ENCODE data around the gene DOHH.
A peak's percentile ranks its signal among the peaks of the same experiment; 100 is the strongest.

DOHH gene

GRCh38 chr19:3506384-3507340 lies 6.2 kb upstream of the DOHH start:
- Histone ChIP-seq H3K36me3 (peaks cover 33% of the 10 kb centered on the region), H3K9ac (peak overlapping the region; percentile 97), H3K27ac (peak overlapping the region; percentile 97), H3K27me3 (no peaks in the 10 kb centered on the region), H3K4me1 (peaks cover 54% of the 10 kb centered on the region), H3K4me2 (peak overlapping the region; percentile 96), H4K20me1 (peaks cover 45% of the 10 kb centered on the region), H3K4me3 (peak overlapping the region; percentile 96), H3K9me3 (no peaks in the 10 kb centered on the region)
- TF ChIP-seq Cebpa-rat (IDR thresholded peaks at IDR 0.05), result no peak

GRCh38 chr19:3505598-3506383 lies 5.3 kb upstream of the DOHH start, which contains the start of gene FZR1:
Gene FZR1, plus strand, starts transcription at chr19:3506311. Its CDS starts 16,679 bp downstream, at chr19:3522990.
- Histone ChIP-seq H3K9ac (peak within 1 kb of the TSS; percentile 97), H3K4me1 (peaks cover 49% of the 10 kb centered on the region)
- TF ChIP-seq Cebpa-rat (IDR thresholded peaks at IDR 0.05), result no peak

GRCh38 chr19:3504735-3505134 lies 4.3 kb upstream of the DOHH start:
- no peak overlapping the region for H3K9ac ChIP-seq
- TF ChIP-seq Cebpa-rat (IDR thresholded peaks at IDR 0.05), result no peak
- peak overlapping the region; percentile 91 for H3K4me2 ChIP-seq
- peaks cover 47% of the 10 kb centered on the region for H3K4me1 ChIP-seq
- peaks cover 13% of the 10 kb centered on the region for H3K36me3 ChIP-seq
- no peak overlapping the region for H3K27ac ChIP-seq
- H3K9me3 ChIP-seq, result no peaks in the 10 kb centered on the region
- peaks cover 26% of the 10 kb centered on the region for H4K20me1 ChIP-seq
- H3K4me3 ChIP-seq, result no peak overlapping the region
- no peaks in the 10 kb centered on the region for H3K27me3 ChIP-seq

More at GRCh38 chr19:3505598-3506383, 5.3 kb upstream of the DOHH start, which contains the start of gene FZR1:
- Histone ChIP-seq H3K9me3 (no peaks in the 10 kb centered on the region), H4K20me1 (peaks cover 36% of the 10 kb centered on the region), H3K4me3 (peak within 1 kb of the TSS; percentile 96), H3K27me3 (no peaks in the 10 kb centered on the region), H3K27ac (peak within 1 kb of the TSS; percentile 97), H3K4me2 (peak within 1 kb of the TSS; percentile 96), H3K36me3 (peaks cover 24% of the 10 kb centered on the region)

DNA sequence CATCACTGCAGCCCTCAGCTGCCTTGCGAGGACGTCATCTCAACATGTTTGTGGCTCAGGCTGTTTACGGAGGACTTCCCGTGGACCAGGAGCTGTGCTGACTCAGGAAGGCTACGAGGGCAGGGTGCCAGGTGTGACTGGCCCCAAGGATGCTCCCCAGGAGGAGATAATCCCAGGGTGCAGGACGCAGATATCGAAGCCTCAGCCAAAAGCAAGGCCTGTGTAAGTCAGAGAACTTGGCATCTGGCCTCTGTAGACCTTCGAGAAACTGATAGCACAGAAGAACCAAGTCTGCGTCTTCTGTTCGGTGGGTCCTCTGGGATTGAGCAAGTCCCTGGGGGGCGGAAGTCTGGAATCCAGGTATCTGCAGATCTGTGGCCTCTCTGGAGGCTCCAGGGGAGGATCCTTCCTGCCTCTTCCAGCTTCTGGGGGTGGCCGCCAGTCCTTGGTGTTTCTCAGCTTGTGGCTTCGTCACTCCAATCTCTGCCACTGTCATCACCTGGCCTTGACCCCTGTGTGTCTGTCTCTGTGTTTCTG lies 2.6 kb upstream of the DOHH start:
- H3K9ac ChIP-seq, result peak overlapping the region; percentile 34
- H3K4me1 ChIP-seq, result peaks cover 41% of the 10 kb centered on the region
- no peaks in the 10 kb centered on the region for H3K27me3 ChIP-seq
- H3K4me2 ChIP-seq, result no peak overlapping the region
- H3K36me3 ChIP-seq, result 0 out of 2 replicates have a peak, but pooled peaks cover 2% of the 10 kb centered on the region
- H3K9me3 ChIP-seq, result no peaks in the 10 kb centered on the region
- H3K4me3 ChIP-seq, result no peak overlapping the region
- no peak overlapping the region for H3K27ac ChIP-seq
- TF ChIP-seq Cebpa-rat (IDR thresholded peaks at IDR 0.05), result no peak
- peaks cover 9% of the 10 kb centered on the region for H4K20me1 ChIP-seq

DNA sequence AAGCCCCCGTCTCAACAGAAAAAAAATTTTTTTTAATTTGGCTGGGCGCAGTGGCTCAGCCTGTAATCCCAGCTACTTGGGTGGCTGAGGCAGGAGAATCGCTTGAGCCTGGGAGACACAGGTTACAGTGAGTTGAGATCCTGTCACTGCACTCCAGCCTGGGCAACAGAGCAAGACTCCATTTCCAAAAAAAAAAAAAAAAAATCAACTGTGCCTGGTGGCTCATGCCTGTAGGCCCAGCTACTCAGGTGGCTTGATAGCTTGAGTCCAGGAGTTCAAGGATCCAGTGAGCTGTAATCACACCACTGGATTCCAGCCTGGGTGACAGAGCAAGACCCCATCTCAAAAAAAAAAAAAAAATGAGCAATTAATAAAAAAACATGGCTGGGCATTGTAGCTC lies 1.3 kb upstream of the DOHH start:
- Histone ChIP-seq H3K4me1 (peaks cover 31% of the 10 kb centered on the region), H3K9me3 (no peaks in the 10 kb centered on the region), H3K9ac (no peak overlapping the region), H4K20me1 (peaks cover 7% of the 10 kb centered on the region), H3K4me3 (no peak overlapping the region), H3K36me3 (peaks cover 15% of the 10 kb centered on the region), H3K27ac (no peak overlapping the region), H3K27me3 (no peaks in the 10 kb centered on the region), H3K4me2 (no peak overlapping the region)
- TF ChIP-seq Cebpa-rat (IDR thresholded peaks at IDR 0.05), result no peak

DNA sequence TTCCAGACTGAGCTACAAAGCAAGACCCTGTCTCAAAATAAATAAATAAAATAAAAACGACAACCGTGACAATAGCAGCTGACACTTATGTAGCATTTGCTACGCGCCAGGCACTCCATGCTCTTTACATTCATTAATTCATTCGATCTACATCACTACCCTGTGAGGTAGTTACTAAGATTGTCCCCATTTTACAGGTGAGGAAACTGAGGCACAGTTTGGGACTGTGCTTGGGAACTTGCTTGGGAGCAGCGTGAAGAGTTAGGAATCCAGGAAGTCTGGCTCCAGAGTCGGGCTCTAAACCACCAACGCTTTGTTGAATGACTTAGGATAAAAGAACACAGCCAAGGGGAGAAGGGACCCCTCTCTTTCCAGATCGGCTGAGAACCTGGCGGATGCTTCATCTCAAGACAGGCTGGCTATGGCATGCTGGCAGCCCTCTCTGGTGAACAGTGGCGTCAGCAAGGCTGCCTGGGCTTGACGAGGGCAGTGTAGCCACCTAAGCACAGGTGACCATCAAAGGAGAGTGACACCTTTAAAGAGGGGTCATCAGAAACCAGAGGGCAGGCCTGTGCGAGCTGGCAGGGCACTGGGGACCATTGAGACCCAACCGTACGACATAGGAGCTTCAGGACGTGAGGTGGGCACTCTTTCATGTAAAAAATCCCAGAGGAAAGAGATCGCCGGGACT lies 591 bp downstream of the DOHH start:
- peak overlapping the region; percentile 95 for H3K4me2 ChIP-seq
- H3K27me3 ChIP-seq, result no peaks in the 10 kb centered on the region
- peaks cover 34% of the 10 kb centered on the region for H3K36me3 ChIP-seq
- H4K20me1 ChIP-seq, result peaks cover 15% of the 10 kb centered on the region
- TF ChIP-seq Cebpa-rat (IDR thresholded peaks at IDR 0.05), result no peak
- peak overlapping the region; percentile 100 for H3K27ac ChIP-seq
- H3K4me1 ChIP-seq, result peaks cover 23% of the 10 kb centered on the region
- H3K9me3 ChIP-seq, result no peaks in the 10 kb centered on the region
- peak overlapping the region; percentile 100 for H3K9ac ChIP-seq
- H3K4me3 ChIP-seq, result peak overlapping the region; percentile 98

- Histone ChIP-seq H3K4me2 (no peak overlapping the region), H3K9ac (no peak overlapping the region), H4K20me1 (peaks cover 26% of the 10 kb centered on the region), H3K9me3 (no peaks in the 10 kb centered on the region), H3K27ac (no peak overlapping the region), H3K36me3 (peaks cover 54% of the 10 kb centered on the region), H3K27me3 (no peaks in the 10 kb centered on the region), H3K4me3 (no peak overlapping the region), H3K4me1 (peaks cover 16% of the 10 kb centered on the region)
- TF ChIP-seq Cebpa-rat (IDR thresholded peaks at IDR 0.05), result no peak
Measured at GRCh38 chr19:3497757-3498520, 2.5 kb downstream of the DOHH start.

DNA sequence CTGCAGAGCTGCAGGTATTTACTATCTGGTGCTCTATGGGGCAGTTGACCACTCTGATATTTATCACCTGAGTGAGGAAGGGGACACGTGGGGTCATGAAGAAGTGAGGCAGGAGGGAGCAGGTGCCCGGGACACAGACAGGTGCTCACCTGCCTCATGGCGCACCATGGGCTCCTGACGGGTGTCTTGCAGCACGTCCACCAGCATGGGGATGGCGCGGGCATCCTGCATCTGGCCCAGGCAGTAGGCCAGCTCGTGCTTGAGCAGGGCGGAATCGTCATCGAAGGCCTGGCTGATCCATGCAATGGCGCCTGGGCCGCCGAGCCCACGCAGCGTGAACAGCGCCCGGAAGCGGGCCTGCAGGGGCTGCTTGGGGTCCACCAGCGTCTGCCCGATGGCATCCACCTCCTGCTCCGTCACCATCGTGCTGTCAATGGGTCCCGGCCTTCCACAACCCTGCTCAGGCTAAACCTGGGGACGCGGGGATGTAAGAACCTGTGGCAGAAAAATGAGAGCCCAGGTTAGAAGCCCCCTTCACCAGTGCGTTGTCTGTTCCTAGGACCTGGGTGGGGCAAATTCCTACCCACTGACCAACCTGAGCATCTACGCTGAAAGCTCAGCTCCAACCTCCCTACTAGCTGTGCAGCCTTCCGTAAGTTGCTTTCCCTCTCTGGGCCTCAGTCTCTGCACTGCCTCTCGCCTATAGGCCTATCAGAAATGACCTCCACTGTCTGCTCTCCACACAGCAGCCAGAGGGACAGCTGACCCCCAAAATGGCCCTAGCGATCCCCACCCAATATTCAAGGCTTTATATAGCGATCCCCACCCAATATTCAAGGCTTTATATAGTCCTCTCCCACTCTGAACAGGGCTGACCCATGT lies 3.8 kb downstream of the DOHH start:
- no peak overlapping the region for H3K4me2 ChIP-seq
- TF ChIP-seq Cebpa-rat (IDR thresholded peaks at IDR 0.05), result no peak
- no peak overlapping the region for H3K27ac ChIP-seq
- no peak overlapping the region for H3K4me3 ChIP-seq
- no peak overlapping the region for H3K9ac ChIP-seq
- peaks cover 31% of the 10 kb centered on the region for H4K20me1 ChIP-seq
- H3K27me3 ChIP-seq, result no peaks in the 10 kb centered on the region
- peaks cover 16% of the 10 kb centered on the region for H3K4me1 ChIP-seq
- peaks cover 67% of the 10 kb centered on the region for H3K36me3 ChIP-seq
- H3K9me3 ChIP-seq, result no peaks in the 10 kb centered on the region
